NCI-H345 treated with DMSO at 0.1 percent for 48 hours (cell line): Measurements from ENCODE around the gene DHX30.

Source experiments
- DNase-seq: peaks from one replicate; lab custom pipeline; 2025; ENCODE audit not compliant: unreplicated experiment; lab: John Stamatoyannopoulos, UW

The DHX30 gene

GRCh38 chr3:47852604-47853602 is 50.0 kb downstream of the DHX30 start:
- no peak for DNase-seq

GRCh38 chr3:47854267-47854666 is 51.3 kb downstream of the DHX30 start:
- no peak for DNase-seq

GRCh38 chr3:47854720-47855455 is 52.0 kb downstream of the DHX30 start:
- DNase-seq: no peak

GRCh38 chr3:47855461-47856383 is 52.8 kb downstream of the DHX30 start:
- no peak for DNase-seq

GRCh38 chr3:47856669-47857068 is 53.7 kb downstream of the DHX30 start:
- no peak for DNase-seq

- no peak for DNase-seq
Measured at GRCh38 chr3:47857151-47857550, 54.2 kb downstream of the DHX30 start.

GRCh38 chr3:47859956-47860605 is 57.1 kb downstream of the DHX30 start:
- DNase-seq: no peak

- DNase-seq: no peak
Measured at GRCh38 chr3:47863391-47864128, 60.6 kb downstream of the DHX30 start.

- DNase-seq: no peak
Measured at GRCh38 chr3:47865192-47865591, 62.3 kb downstream of the DHX30 start.

- DNase-seq: no peak
Measured at GRCh38 chr3:47867451-47868044, 64.6 kb downstream of the DHX30 start.

- DNase-seq: no peak
Measured at GRCh38 chr3:47868306-47868705, 65.4 kb downstream of the DHX30 start.

GRCh38 chr3:47870156-47870555 is 67.2 kb downstream of the DHX30 start:
- DNase-seq: no peak

GRCh38 chr3:47870702-47871260 is 67.8 kb downstream of the DHX30 start:
- DNase-seq: no peak

- DNase-seq: no peak
Measured at GRCh38 chr3:47871389-47871788, 68.5 kb downstream of the DHX30 start.

- DNase-seq: no peak
Measured at GRCh38 chr3:47872916-47873315, 70.0 kb downstream of the DHX30 start.

GRCh38 chr3:47874438-47874837 is 71.5 kb downstream of the DHX30 start:
- no peak for DNase-seq

- no peak for DNase-seq
Measured at GRCh38 chr3:47874913-47875312, 72.0 kb downstream of the DHX30 start.

- DNase-seq: no peak
Measured at GRCh38 chr3:47877290-47877689, 74.4 kb downstream of the DHX30 start.

- DNase-seq: no peak
Measured at GRCh38 chr3:47877719-47878118, 74.8 kb downstream of the DHX30 start.
